Measurements from ENCODE around the gene NTNG2. TPM values are rescaled to one million over a fixed set of nuclear protein-coding genes. Genes with fewer than 3 reads are reported as not detected.

The NTNG2 gene
- total RNA-seq, 1 experiment from 2014 or later: 2.6 TPM

GRCh38 chr9:132171702-132172101 is 9.8 kb downstream of the NTNG2 start:
- no peak for DNase-seq (ENCODE audit: low read depth)

DNA sequence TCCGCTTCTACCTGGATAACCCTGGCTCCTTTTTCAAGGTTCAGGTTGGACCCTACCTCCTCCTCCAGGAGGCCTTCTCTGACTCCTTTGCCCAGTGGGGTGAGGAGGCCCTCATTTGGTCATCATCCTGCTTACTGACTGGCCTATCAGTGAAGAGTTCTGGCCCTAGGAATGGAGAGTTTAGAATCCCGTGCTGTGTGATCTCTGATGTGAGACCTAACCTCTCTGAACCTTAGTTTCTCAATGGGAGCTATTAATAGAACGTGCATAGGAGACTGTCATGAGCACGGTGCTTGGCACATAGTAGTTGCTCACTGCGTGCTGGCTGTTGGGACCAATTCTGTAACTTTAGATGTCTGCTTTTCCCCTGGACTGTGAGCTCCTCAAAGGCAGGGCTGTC is 10.3 kb downstream of the NTNG2 start:
- DNase-seq (ENCODE audit: low read depth): no peak

- no peak for DNase-seq (ENCODE audit: low read depth)
These were observed 13.6 kb downstream of the NTNG2 start for GRCh38 chr9:132175431-132175830.

GRCh38 chr9:132176338-132176737 is 14.5 kb downstream of the NTNG2 start:
- DNase-seq (ENCODE audit: low read depth): no peak

DNA sequence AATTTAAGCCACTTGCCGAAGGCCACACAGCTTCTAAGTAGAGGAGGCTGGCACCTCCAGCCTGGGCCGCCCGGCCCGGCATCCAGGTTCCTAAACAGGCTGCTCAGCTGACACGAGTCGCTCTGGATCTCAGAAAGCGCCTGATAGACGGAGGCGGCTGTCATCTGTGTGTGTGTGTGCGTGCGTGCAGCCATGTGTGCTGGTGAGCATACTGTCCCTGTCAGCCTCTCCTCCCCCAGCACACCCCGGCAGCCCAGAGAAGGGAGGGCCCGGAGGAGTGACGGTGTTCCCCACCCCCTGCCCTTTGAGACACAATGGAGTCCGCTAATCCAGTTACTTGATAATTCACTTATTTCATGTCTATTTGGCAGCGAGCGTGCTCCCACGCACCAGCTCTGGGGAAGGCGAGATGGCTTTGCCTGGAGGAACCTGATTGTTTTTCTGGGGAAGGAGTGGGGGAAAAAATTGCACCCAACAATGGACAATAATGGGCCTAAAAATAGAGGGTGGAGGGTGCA is 20.0 kb downstream of the NTNG2 start:
- DNase-seq (ENCODE audit: low read depth): no peak

- DNase-seq (ENCODE audit: low read depth): peak; percentile 37
These were observed 20.6 kb downstream of the NTNG2 start for GRCh38 chr9:132182314-132183091.

GRCh38 chr9:132183134-132183533 is 21.3 kb downstream of the NTNG2 start:
- no peak for DNase-seq (ENCODE audit: low read depth)

DNA sequence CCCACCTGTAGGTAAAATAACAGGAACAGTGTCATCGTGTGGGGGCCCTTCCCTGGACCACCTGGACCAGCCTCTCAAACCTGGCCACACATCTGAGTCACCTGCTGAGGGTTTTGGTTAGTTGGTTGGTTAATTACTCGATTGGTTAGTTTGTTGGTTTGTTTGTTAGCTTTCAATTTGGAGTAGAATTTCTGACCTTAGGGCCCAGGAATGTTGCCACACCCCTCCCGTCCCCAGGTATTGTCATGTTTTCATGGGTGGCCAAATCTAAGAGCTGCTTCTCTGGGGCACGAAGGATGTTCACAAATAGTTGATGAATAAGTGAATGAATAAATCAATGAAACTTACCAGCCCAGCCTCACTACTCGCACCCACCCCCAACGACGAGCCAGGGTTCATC is 21.9 kb downstream of the NTNG2 start:
- DNase-seq (ENCODE audit: low read depth): no peak

DNA sequence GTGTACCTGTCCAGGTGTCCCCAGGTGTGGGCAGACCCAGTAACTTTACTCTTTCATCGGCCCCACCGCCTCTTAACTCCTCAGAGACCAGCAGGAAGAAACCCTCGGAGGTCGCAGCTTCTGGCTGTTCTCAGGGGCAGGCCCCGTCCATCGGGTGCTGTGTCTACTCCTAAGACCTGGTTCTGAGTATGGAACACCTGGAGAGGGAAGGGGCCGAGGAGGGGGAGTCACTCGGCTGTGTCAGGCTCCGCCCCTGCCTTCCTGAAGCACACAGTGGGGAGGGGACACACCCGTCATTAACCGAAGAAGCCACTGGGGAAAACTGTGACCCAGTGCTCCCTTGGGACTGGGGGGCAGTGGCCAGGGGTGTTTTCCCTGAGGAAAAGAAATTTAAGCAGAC is 22.3 kb downstream of the NTNG2 start:
- no peak for DNase-seq (ENCODE audit: low read depth)

GRCh38 chr9:132185073-132186009 is 23.5 kb downstream of the NTNG2 start:
- DNase-seq (ENCODE audit: low read depth): peak; percentile 46

GRCh38 chr9:132187121-132187620 is 25.3 kb downstream of the NTNG2 start:
- DNase-seq (ENCODE audit: low read depth): no peak

DNA sequence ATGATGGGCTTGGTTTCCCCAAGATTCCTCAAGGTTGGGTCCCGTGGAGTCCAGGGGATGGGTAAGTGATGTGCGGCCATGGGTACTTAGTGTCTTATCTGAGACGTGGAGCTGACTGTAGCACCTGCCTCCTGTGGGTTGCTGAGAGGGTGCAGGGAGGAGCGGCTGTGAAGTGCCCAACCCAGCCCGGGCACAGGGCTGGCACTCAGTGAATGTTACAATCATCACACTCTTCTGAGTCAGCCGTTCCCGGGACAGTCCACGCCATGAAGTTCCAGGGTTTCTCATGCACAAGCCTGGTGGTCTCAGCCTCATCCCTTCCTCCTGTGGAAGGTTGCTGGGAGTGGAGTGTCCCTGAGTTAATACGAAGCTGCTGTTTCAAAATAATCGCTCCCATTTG is 29.1 kb downstream of the NTNG2 start:
- DNase-seq (ENCODE audit: low read depth): no peak

- no peak for DNase-seq (ENCODE audit: low read depth)
These were observed 30.9 kb downstream of the NTNG2 start for GRCh38 chr9:132192728-132193127.

DNA sequence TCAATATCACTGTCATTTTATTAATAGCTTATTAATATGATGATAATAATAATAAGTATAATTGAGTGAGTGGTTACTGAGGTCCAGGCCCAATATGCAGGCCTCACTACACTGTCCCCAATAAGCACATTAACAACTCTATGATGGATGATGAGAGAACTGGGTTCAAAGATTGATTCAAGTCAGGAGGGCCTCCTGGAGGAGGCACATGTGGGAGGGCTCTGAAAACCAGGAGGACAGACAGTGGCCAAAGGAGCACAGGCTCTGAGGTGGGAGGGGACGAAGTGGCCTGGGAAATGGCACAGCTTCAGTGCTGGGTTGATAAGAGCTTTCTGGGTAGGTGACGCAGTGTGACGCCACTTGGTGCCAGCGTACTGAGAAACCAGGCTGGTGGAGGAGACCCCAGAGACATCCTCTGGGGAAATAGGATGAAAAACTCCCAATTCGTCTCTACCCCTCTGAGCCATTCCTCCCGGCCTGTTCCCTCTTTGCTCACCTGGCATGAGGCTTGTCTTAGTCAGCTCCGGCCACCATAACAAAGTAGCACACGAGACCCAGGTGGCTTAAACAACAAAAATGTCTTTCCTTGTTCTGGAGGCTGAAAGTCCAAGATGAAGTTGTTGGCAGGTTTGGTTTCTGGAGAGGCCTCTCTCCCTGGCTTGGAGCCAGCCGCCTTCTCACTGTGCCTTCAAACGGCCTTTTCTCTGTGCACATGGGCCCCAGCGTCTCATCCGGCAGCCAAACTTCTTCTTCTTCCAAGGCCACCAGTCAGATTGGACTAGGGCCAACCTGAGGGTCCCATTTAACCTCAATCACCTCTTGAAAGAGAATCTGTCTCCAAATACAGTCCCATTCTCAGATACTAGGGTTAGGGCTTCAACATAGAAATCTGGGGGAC is 31.6 kb downstream of the NTNG2 start:
- DNase-seq (ENCODE audit: low read depth): no peak

- DNase-seq (ENCODE audit: low read depth): no peak
These were observed 32.6 kb downstream of the NTNG2 start for GRCh38 chr9:132194508-132194907.

DNA sequence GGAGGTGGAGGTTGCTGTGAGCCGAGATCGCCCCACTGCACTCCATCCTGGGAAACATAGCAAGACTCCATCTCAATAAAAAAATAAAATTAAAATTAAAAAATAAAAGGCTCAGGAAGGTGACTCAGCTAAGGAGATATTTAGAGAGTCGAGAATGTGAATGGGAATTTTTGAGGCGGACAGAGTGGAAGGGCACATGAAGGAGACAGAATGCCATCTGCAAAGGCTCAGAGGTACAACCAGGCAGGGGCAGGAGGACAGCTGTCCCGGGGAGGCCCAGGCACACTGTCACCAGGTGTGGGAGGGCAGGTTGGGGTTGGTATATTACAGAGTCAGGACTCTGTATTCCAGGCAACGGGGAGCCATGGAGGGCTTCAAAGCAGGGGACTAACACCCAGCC is 35.5 kb downstream of the NTNG2 start:
- no peak for DNase-seq (ENCODE audit: low read depth)

GRCh38 chr9:132197856-132198550 is 36.1 kb downstream of the NTNG2 start:
- no peak for DNase-seq (ENCODE audit: low read depth)

- no peak for DNase-seq (ENCODE audit: low read depth)
These were observed 37.2 kb downstream of the NTNG2 start for GRCh38 chr9:132199056-132199455.

DNA sequence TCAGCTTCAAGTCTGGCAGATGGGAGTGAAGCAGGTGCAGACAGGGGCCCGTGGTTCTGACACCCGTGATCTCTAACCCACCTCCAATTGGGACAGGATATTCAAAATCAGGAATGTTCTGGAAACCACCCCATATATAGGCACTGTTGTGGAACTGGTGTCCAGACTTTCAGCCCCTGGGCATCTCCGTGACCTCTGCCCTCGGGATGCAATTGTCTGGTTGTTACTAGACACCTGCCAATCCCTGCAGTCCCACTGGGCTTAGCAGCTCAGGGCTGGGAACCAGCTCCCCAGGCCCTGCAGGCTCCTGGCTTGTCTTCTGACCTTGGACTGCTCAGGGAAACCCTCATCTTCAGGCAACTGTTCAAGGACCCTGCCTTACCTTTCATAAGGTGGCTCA is 38.8 kb downstream of the NTNG2 start:
- no peak for DNase-seq (ENCODE audit: low read depth)

GRCh38 chr9:132201139-132201538 is 39.3 kb downstream of the NTNG2 start:
- DNase-seq (ENCODE audit: low read depth): no peak
